ENCODE measurements around the gene MRPS35.

DNA sequence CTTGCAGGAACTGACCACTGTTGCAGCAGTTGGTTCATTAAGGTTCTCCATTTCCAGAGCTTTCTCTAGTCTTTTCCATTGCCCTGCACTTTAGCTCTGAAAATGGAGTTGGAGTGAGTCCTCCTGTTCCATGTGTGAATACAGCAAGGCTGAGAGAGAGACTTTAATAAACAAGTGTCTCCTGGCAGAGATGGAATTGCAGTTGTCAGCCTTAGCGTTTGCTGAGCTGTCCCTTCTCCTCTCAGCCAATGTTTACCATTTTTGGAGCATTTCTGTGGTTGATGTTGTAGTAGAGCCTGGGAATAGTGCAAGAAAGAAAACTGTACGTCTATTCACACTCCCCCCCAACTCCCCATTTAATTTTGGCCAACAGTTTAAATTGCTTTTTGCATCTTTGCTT lies 76.9 kb downstream of the MRPS35 start:
- TF ChIP-seq, protein P1, sequence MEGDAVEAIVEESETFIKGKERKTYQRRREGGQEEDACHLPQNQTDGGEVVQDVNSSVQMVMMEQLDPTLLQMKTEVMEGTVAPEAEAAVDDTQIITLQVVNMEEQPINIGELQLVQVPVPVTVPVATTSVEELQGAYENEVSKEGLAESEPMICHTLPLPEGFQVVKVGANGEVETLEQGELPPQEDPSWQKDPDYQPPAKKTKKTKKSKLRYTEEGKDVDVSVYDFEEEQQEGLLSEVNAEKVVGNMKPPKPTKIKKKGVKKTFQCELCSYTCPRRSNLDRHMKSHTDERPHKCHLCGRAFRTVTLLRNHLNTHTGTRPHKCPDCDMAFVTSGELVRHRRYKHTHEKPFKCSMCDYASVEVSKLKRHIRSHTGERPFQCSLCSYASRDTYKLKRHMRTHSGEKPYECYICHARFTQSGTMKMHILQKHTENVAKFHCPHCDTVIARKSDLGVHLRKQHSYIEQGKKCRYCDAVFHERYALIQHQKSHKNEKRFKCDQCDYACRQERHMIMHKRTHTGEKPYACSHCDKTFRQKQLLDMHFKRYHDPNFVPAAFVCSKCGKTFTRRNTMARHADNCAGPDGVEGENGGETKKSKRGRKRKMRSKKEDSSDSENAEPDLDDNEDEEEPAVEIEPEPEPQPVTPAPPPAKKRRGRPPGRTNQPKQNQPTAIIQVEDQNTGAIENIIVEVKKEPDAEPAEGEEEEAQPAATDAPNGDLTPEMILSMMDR (IDR thresholded peaks at IDR 0.05): no peak
- no peak for TF ChIP-seq ZFX (IDR thresholded peaks at IDR 0.05; ENCODE audit: borderline replicate concordance)

Measured in 22Rv1 (cell line).